Activated naive CD8-positive, alpha-beta T cell treated with anti-CD3 and anti-CD28 coated beads for 36 hours (primary cell): ENCODE results near the gene RASGRP1. TPM values are rescaled to one million over a fixed set of nuclear protein-coding genes. Genes with fewer than 3 reads are reported as not detected.
"Not testable (repeated sequence)": the region's sequence is repeated elsewhere in the genome, so short reads cannot be mapped to it uniquely, and the experiment has no call there.

Experiments
- DNase-seq: peaks from one replicate; pipeline ENCODE4 v3.0.0; 2021
- H3K27ac Mint-ChIP-seq: one replicate; pipeline ENCODE4 v1.8.0; 2022; ENCODE audit warnings: mild to moderate bottlenecking, moderate library complexity, mixed read lengths
- H3K27me3 Mint-ChIP-seq: one replicate; pipeline ENCODE4 v1.8.0; 2022; ENCODE audit warnings: mild to moderate bottlenecking, mixed read lengths
- H3K36me3 Mint-ChIP-seq: one replicate; pipeline ENCODE4 v1.8.0; 2021; ENCODE audit warnings: mild to moderate bottlenecking, mixed read lengths
- H3K4me1 Mint-ChIP-seq: one replicate; pipeline ENCODE4 v1.8.0; 2021; ENCODE audit warnings: mixed read lengths
- H3K4me3 Mint-ChIP-seq: one replicate; pipeline ENCODE4 v1.8.0; 2022; ENCODE audit warnings: mild to moderate bottlenecking, moderate library complexity, mixed read lengths
- H3K9me3 Mint-ChIP-seq: one replicate; pipeline ENCODE4 v1.8.0; 2022; ENCODE audit warnings: mixed read lengths
- total RNA-seq, 2 experiments: library from RNA; stranded (reverse); gene quantifications; one replicate each; pipeline ENCODE4 v1.2.3, GENCODE V29; 2021

The RASGRP1 gene
- total RNA-seq, 2 experiments from 2014 or later = 42.7 to 46.6 TPM

DNA sequence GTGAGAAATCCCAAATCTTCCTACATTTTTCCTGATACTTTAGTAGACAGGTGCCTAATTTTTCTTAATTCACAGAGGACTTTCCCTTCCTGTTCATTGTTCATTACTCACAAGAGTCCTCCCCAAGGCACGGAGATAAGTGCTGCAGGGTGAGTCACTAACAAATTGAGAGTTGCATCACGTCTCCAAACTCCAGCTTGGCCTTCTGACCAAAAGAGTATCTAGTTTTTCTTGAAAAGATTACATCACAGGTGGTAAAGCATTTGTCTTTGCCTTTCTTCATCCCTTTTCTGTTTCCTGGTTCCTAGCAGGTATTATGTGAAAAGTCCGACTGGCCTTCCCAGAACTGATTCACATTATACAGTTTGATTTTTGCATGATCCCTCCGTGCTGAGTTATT, 24.9 kb upstream of the RASGRP1 start:
- no peaks in the 10 kb centered on the region for H3K27me3 Mint-ChIP-seq
- H3K4me3 Mint-ChIP-seq = no peak overlapping the region
- peaks cover 31% of the 10 kb centered on the region for H3K4me1 Mint-ChIP-seq
- peaks cover 6% of the 10 kb centered on the region for H3K36me3 Mint-ChIP-seq
- H3K27ac Mint-ChIP-seq = no peak overlapping the region
- H3K9me3 Mint-ChIP-seq = peaks cover 10% of the 10 kb centered on the region
- DNase-seq = no peak

DNA sequence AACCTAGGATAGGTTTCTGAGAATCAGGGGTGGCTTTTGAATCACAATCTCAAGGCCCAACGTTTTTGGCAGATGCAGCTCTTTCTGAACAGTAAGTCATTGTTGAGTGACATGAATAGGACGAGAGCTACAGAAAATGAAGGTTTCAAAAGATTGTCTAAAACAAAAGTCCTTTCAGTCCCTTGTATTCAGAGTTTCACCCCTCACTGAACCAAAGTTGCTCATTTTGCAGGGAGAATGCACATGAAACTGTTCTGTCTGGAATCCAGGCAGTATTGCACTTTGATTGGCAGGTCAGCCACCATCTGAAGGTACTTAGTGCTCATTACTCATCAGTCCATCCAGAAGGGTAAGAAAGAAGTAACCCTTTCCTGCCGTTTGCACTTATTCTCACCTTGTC, 24.1 kb upstream of the RASGRP1 start:
- Mint-ChIP-seq H3K27ac (no peak overlapping the region), H3K4me3 (no peak overlapping the region), H3K4me1 (peaks cover 29% of the 10 kb centered on the region), H3K9me3 (peaks cover 10% of the 10 kb centered on the region), H3K27me3 (no peaks in the 10 kb centered on the region), H3K36me3 (peaks cover 6% of the 10 kb centered on the region)
- no peak for DNase-seq

DNA sequence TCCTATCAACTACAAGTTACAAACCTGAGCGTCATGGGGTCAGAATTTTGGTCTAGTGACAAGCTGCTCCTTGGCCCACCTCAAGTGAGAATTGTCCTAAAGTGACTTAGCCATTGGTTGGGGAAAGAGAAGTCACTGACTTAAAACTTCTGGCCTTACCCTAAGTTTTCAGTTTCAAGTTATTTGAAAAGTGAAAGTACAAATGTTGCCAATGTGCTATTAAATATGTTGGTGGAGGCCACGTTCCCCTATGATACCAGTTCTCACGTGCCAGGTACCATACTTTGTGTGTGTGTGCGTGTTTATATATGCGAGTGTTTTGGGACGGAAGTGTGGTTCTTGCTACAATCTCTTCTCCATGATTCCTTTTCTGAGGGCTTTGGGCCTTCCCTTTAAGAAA, 22.6 kb upstream of the RASGRP1 start:
- H3K27ac Mint-ChIP-seq = peak overlapping the region; percentile 43
- peaks cover 20% of the 10 kb centered on the region for H3K9me3 Mint-ChIP-seq
- H3K4me3 Mint-ChIP-seq = no peak overlapping the region
- peaks cover 29% of the 10 kb centered on the region for H3K4me1 Mint-ChIP-seq
- H3K27me3 Mint-ChIP-seq = no peaks in the 10 kb centered on the region
- no peak for DNase-seq
- peaks cover 6% of the 10 kb centered on the region for H3K36me3 Mint-ChIP-seq

DNA sequence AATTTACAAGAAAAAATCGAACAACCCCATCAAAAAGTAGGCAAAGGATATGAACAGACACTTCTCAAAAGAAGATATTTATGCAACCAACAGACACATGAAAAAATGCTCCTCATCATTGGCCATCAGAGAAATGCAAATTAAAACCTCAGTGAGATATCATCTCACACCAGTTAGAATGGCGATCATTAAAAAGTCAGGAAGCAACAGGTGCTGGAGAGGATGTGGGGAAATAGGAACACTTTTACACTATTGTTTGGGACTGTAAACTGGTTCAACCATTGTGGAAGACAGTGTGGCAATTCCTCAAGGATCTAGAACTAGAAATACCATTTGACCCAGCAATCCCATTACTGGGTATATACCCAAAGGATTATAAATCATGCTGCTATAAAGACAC, 21.4 kb upstream of the RASGRP1 start:
- Mint-ChIP-seq H3K36me3 (peaks cover 13% of the 10 kb centered on the region), H3K4me1 (peaks cover 29% of the 10 kb centered on the region), H3K9me3 (peaks cover 27% of the 10 kb centered on the region)
- H3K27me3 Mint-ChIP-seq, H3K4me3 Mint-ChIP-seq, DNase-seq, H3K27ac Mint-ChIP-seq: not testable (repeated sequence)

DNA sequence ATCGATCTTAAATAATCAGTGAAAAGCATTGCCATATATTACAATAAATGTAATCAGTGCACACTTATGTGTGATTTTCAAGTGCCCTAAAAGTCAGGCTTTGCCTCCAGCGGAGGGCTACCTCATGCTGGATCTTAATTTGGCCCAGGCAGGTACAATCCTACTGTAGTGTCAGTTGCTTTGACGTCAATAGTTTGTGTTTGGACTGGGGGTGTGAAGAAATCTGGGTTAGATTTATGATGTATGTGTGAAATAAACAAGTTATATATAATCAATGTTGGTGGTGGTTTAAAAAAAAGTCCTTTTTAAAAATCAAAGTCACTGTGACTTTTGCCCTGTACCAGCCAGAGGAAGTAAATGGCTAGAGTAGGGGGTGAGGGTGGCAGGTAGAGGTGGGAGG, 14.0 kb upstream of the RASGRP1 start:
- H3K4me3 Mint-ChIP-seq = no peak overlapping the region
- peaks cover 17% of the 10 kb centered on the region for H3K9me3 Mint-ChIP-seq
- H3K4me1 Mint-ChIP-seq = peaks cover 31% of the 10 kb centered on the region
- H3K36me3 Mint-ChIP-seq = peaks cover 7% of the 10 kb centered on the region
- no peaks in the 10 kb centered on the region for H3K27me3 Mint-ChIP-seq
- no peak overlapping the region for H3K27ac Mint-ChIP-seq
- DNase-seq = no peak

DNA sequence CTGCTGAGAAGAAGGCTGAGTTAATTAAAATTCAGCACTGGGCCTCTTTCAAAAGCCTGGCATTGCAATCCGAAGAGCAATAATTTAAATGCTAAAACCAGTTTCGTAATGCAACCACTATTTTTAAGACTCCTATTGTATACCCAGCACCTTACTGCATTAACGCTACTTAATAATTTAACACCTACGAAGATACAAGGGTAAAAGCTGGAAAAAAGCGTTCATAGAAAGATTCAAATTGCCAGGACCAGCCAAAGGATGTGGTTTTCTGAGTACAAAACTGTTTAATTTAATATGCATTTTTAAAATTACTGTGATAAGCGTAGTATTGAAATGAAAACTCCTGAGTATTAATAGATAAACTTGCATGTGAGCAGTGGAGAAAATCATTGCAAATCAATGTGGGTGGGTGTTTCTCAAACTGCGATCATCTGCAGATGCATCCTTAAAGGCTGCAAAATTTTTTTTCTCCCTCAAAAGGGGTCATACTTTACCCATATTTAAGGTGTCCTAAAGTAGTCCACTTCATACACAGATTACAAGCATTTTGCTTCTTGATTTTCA, 12.9 kb upstream of the RASGRP1 start:
- no peak for DNase-seq
- no peak overlapping the region for H3K4me3 Mint-ChIP-seq
- peaks cover 31% of the 10 kb centered on the region for H3K4me1 Mint-ChIP-seq
- H3K27ac Mint-ChIP-seq = peak overlapping the region; percentile 82
- H3K27me3 Mint-ChIP-seq = no peaks in the 10 kb centered on the region
- peaks cover 7% of the 10 kb centered on the region for H3K36me3 Mint-ChIP-seq
- H3K9me3 Mint-ChIP-seq = peaks cover 9% of the 10 kb centered on the region

DNA sequence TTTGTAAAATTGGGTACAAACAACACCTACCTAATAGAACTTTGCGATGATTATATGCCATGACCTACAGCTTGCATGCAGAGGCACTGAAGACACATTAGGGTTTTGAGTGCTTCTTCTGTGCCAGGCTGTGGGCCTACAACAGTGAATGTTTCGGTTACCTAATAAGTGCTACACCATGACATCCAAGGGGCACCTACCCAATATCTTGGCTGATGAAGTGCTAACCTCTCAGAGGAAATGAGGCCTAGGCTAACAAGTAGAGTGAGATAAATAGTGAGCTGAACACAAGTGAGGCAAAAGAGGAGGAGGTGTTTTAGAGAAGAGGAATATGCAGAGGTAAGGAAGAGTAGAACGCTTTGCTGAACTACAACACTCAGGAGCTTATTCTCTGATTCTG, 12.2 kb upstream of the RASGRP1 start:
- Mint-ChIP-seq H3K9me3 (peaks cover 3% of the 10 kb centered on the region), H3K27me3 (no peaks in the 10 kb centered on the region), H3K4me3 (no peak overlapping the region), H3K36me3 (peaks cover 4% of the 10 kb centered on the region), H3K27ac (peak overlapping the region; percentile 82), H3K4me1 (peaks cover 31% of the 10 kb centered on the region)
- no peak for DNase-seq

DNA sequence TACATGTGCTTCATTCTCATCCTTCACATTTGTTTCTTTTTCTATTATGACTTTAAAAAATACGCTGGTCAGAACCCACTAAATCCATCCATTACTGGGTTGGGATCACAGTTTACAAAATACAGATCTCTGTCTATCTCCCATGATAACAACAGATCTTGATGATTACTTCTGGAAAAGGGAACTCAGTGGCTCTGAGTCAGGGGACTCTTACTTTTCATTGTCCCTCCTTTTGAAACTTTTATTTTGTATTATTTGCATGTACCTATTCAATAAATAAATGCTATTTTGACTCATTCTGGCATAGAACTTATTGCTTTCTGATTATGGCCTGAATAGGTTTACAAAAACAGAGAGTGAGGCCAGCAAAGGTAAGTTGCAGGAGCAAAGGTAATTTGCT, 11.6 kb upstream of the RASGRP1 start:
- no peak overlapping the region for H3K4me3 Mint-ChIP-seq
- H3K27me3 Mint-ChIP-seq = no peaks in the 10 kb centered on the region
- no peak for DNase-seq
- H3K36me3 Mint-ChIP-seq = peaks cover 1% of the 10 kb centered on the region
- peaks cover 31% of the 10 kb centered on the region for H3K4me1 Mint-ChIP-seq
- H3K9me3 Mint-ChIP-seq = peaks cover 3% of the 10 kb centered on the region
- no peak overlapping the region for H3K27ac Mint-ChIP-seq

DNA sequence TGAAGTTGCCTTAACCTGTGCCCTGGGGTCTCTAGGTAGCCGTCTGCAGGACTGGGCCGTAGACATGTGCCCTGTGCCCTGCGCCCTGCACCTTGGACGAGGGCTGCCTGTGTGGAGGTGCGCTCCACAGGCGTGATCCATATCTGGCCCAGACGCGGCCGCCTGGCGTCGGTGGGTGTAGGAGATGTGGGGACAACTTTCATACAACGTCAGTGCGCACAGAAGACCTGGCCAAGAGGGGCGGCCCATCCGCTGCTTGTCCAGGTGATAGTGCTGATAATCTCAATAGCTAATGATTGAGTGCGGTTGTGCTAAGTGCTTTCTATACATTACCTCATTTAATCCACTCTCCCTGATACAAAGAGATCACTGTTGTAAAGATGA, 665 bp upstream of the RASGRP1 start:
- peaks cover 7% of the 10 kb centered on the region for H3K9me3 Mint-ChIP-seq
- peaks cover 27% of the 10 kb centered on the region for H3K36me3 Mint-ChIP-seq
- no peak for DNase-seq
- H3K4me1 Mint-ChIP-seq = peaks cover 41% of the 10 kb centered on the region
- H3K27ac Mint-ChIP-seq = peak overlapping the region; percentile 95
- H3K27me3 Mint-ChIP-seq = no peaks in the 10 kb centered on the region
- H3K4me3 Mint-ChIP-seq = peak overlapping the region; percentile 97

DNA sequence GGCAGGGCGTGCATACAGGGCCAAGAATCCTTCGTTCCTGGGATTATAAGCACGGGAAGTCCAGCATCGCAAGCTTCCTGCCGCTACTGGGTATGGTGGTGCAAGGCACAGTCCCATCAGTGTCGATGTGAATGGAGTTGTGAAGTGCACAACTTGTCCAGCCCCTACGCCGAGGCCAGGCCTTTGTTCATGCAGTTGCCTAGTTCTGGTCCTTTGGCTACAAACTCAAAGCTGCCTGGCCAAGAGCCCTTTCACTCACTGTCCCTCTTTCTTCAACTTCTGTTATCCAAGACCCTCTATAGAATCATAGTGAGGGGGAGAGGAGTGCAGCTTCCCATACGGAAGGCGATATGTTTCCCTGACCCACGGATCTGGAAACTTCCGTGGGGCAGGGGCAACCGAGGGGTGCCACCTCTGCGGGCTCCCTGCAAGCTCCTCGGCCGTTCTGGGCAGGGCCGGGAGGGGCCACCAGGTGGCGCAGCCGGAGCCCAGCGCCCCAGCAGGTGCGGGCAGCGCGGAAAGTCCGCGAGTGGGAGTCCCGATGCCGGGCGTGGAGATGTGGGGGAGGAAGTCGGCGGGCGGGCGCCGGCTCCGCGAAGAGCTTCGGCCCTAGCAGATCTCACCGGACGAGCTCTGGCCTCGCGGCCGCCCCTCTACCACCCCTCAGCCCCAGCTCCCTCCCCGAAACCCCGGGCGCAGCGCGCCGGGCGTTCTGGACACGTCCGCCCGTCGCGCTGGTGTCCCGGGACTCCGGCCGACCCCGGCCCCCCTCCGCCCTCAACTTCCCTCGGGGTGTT, 693 bp downstream of the RASGRP1 start:
- DNase-seq = peak; percentile 89
- peaks cover 7% of the 10 kb centered on the region for H3K9me3 Mint-ChIP-seq
- H3K36me3 Mint-ChIP-seq = peaks cover 40% of the 10 kb centered on the region

DNA sequence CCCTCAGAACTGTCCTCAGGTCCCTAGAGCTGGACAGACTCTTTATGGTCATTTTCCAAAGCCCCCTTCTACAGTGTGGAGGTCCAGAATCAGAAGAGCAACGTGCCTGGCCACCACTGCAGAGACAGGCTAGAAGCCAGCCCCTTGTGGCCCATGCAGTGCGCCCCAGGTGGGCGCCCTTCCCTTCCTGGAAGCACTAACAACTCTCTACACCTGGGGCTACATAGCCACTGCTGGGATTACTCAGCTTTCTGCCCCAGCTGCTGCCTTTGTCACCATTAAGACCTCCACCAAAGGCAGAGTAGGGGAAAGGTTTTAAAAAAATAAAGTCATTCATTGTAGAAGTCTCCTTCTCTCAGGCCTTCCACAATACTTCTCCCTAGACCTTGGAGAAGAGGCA, 2.3 kb downstream of the RASGRP1 start:
- Mint-ChIP-seq H3K4me3 (peak overlapping the region; percentile 97), H3K4me1 (peaks cover 68% of the 10 kb centered on the region), H3K27me3 (no peaks in the 10 kb centered on the region), H3K27ac (peak overlapping the region; percentile 95), H3K36me3 (peaks cover 53% of the 10 kb centered on the region), H3K9me3 (no peaks in the 10 kb centered on the region)
- no peak for DNase-seq

More for the DNA sequence above, 693 bp downstream of the RASGRP1 start:
- H3K4me3 Mint-ChIP-seq = peak overlapping the region; percentile 97
- peaks cover 54% of the 10 kb centered on the region for H3K4me1 Mint-ChIP-seq
- H3K27ac Mint-ChIP-seq = peak overlapping the region; percentile 95
- H3K27me3 Mint-ChIP-seq = no peaks in the 10 kb centered on the region

DNA sequence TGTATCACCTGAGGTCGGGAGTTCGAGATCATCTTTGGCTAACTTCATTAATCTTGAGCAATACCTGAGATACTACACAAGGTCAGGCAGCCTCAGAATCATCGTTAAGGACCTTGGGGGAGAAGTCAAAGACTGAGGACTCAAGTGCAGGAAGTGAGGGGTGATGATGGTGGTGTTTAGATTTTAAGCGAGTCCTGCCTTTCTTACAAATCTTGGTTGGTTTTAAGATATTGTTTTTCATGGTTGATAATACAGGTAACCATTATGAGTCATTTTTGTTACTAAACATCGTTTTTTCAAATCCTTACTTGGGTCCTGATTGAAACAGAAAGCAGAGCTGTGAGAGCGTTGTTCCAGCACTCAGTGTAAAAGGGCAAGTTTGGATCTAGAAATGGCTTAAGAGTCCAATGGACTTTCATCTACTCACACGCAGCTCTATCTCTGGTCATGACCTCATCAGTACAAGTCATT, 4.1 kb downstream of the RASGRP1 start:
- no peaks in the 10 kb centered on the region for H3K27me3 Mint-ChIP-seq
- H3K27ac Mint-ChIP-seq = peak overlapping the region; percentile 95
- DNase-seq = no peak
- H3K9me3 Mint-ChIP-seq = no peaks in the 10 kb centered on the region
- peak overlapping the region; percentile 97 for H3K4me3 Mint-ChIP-seq
- peaks cover 82% of the 10 kb centered on the region for H3K4me1 Mint-ChIP-seq
- peaks cover 66% of the 10 kb centered on the region for H3K36me3 Mint-ChIP-seq

DNA sequence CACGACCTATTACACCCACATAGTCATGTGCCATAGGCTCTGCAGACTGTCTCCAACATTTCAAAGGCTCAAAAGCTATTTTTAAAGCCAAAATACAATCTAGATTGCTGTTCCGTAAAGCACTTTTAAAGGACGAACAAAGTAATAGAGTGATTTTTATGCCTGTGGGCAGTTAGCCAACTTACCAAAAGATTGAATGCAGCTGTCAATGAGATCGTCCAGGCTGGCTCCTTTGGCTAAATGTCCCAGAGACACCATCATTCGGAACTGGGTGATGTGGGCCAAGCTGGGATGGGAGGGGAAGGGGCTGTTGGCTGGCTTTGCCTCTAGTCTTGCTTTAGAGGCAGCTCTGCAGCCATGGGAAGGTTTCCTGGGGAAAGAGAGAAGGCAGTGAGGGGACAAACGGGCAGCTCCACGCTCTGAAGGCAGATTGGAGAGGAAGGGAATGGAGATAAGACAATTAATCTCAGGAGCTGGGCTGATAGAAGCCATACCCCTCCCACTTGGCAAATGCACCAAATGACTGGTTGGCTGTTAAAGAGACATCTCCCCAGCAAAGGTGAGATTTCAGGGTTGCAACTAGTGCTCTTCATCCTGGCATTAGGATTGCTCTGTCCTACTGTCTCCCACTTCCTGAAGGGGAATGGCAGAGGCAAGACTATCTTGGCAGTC, 4.8 kb downstream of the RASGRP1 start:
- H3K36me3 Mint-ChIP-seq = peaks cover 73% of the 10 kb centered on the region
- DNase-seq = no peak
- peak overlapping the region; percentile 97 for H3K4me3 Mint-ChIP-seq
- H3K4me1 Mint-ChIP-seq = peaks cover 84% of the 10 kb centered on the region
- no peaks in the 10 kb centered on the region for H3K9me3 Mint-ChIP-seq
- no peaks in the 10 kb centered on the region for H3K27me3 Mint-ChIP-seq
- H3K27ac Mint-ChIP-seq = peak overlapping the region; percentile 95

DNA sequence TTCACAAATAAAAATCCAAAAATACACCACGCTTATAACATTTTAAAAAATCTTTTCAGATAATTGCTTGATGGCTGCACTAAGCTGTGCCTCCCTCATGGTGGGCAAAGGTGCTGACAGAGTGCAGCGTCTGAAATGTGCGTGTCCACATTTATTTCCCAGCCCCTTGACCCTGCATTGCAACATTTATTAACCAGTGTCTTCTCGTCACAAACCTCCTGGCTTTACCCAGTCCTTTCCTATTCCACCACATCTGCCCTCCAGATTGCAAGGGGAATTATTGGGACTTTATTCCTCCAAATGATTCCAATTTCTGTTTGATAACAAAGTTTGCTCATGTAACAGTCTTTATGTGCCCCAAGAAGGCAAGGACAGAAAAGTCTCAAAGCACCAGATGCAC, 5.5 kb downstream of the RASGRP1 start:
- peak overlapping the region; percentile 32 for H3K4me3 Mint-ChIP-seq
- no peak for DNase-seq
- peaks cover 75% of the 10 kb centered on the region for H3K36me3 Mint-ChIP-seq
- peak overlapping the region; percentile 95 for H3K27ac Mint-ChIP-seq
- no peaks in the 10 kb centered on the region for H3K9me3 Mint-ChIP-seq
- H3K27me3 Mint-ChIP-seq = no peaks in the 10 kb centered on the region
- peaks cover 90% of the 10 kb centered on the region for H3K4me1 Mint-ChIP-seq

DNA sequence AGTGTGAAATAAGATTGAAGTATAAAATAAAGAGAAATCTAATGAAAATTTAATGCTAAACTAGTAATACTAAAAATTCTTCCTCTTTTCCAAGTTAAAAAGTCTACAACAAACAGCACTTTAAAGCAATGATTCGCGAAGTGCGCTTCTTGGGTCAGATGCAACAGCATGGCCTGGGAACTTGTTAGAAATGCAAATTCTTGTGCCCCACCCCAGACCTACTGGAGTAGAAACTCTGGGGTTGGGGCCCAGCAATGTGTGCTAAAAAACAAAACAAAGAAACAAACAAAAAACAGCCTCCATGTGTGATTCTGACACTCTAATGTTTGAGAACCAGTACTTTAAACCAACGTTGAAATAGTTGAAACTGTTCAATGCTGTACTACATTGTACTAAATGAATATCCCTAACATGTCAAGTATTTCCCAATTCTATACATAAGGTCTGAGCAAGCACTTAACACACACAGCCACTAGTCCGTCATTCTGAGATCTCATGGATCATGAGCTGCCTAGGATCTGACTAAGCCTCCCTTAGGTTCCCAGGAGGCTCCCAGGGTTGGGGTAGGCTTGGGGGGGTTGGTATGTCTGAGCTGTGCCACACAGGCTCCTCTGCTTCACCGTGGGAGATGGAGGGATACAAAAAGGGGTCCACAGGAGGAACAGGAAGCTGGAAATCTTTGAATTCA, 6.1 kb downstream of the RASGRP1 start:
- H3K27me3 Mint-ChIP-seq = no peaks in the 10 kb centered on the region
- H3K27ac Mint-ChIP-seq = peak overlapping the region; percentile 95
- H3K4me3 Mint-ChIP-seq = peak overlapping the region; percentile 61
- no peak for DNase-seq
- no peaks in the 10 kb centered on the region for H3K9me3 Mint-ChIP-seq
- H3K4me1 Mint-ChIP-seq = peaks cover 96% of the 10 kb centered on the region
- H3K36me3 Mint-ChIP-seq = peaks cover 77% of the 10 kb centered on the region
